Measurements from ENCODE around the gene GLT8D1.

DNA sequence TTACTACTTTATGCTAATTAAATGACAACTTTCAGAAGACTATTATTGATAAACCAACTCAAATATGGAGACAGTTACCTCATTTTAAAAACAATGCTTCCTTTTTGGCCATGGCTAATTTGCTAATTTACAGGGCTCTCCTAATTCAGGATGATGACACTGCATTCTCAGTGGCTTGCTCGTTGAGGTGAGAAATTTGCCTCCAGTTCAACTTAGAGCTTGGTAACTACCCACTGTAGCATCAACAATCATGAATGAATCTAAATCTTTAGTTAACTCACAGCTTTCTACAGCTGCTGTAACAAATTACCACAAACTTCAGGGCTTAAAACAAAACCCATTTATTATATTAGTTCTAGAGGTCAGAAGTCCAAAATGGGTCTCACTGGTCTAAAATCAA, 33.9 kb downstream of the GLT8D1 start:
- no peak for TF ChIP-seq EZH2 (IDR thresholded peaks at IDR 0.05; ENCODE audit: insufficient read depth, poor library complexity, severe bottlenecking)
- no peak for TF ChIP-seq EZH2phosphoT487 (IDR thresholded peaks at IDR 0.05; ENCODE audit: insufficient read depth, low read depth)
